GM19240 (cell line): ENCODE data around the gene HPN.
A peak's percentile ranks its signal among the peaks of the same experiment; 100 is the strongest.
"Not testable (repeated sequence)": the region's sequence is repeated elsewhere in the genome, so short reads cannot be mapped to it uniquely, and the experiment has no call there.

Experiments
- DNase-seq: peaks from one replicate; pipeline ENCODE4 v3.0.0; 2011; ENCODE audit warnings: low spot score; ENCODE audit not compliant: insufficient read length

Gene HPN

DNA sequence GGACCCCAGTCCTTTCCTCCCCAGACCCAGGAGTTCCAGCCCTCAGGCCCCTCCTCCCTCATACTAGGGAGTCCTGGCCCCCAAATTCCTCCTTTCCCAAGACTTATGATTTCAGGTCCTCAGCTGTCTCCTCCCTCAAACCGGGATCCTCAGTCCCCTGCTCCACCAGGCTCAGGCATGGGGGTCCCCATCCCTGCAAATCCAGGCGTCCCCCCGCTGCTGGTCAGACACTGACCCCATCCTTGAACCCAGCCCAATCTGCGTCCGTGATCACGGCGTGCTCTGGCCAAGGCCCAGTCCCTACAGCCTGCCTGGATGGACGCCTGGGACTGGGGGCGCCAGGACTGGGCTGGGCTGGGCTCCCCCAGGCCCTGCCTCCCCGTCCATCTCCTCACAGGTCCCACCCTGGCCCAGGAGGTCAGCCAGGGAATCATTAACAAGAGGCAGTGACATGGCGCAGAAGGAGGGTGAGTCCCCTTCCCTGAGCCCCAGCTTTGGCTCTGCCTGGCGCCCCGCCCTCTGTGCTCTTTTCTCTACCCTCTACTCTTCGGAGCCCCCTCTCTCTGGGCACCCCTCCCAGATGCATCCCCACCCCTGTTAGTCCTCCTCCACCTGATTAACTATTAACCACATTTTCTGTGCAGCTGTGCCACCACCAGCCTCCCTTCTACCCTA, 672 bp downstream of the HPN start:
- DNase-seq, result no peak

DNA sequence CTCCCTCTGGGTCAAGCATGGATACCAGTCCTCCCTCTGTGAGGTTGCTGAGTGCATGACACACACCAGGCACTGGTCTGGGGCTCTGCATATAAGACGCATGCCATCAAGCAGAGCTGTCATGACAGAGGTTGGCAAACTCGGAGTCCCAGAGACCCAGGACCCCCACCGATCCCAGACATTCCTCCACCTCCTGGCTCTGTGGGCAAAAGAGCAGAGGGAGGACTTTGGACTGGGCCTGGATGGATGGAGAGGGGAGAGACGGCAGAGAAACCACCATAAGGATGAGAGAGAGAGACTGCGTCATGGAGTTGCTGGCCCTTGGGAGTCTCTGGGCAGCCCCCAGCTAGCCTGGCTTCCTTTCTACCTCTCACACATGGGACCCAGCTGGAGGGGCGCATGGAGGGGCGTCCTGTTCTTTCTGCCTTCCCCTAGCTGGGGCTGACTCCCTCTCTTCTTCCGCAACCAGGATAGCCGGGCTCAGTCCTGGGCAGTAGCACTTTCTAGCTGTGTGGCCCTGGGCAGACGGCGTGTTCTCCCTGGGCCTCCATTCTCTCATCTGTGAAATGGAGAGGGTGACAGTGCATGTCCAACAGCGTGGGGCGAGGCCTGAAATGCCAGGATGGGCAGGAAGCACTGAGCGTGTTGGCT, 1.6 kb downstream of the HPN start:
- no peak for DNase-seq

DNA sequence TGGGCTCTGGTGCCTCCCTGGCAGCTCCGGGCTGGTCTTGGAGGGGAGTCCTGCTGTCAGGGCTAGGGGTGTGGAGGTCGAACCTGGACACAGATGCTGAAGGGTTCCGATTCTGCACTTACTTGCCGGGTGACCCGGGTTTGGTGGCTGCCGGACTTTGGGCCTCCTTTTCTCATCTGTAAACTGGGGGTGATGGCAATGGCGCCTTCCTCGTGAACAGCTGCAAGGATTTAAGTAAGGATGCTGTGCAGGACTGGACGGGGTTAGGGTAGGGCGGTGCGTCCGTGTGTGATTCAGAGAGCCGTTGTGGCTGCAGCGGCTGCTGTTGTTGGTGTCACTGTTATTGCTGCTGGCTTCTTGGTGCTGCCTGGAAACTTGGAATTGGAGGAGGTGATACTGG, 2.4 kb downstream of the HPN start:
- DNase-seq, result no peak

DNA sequence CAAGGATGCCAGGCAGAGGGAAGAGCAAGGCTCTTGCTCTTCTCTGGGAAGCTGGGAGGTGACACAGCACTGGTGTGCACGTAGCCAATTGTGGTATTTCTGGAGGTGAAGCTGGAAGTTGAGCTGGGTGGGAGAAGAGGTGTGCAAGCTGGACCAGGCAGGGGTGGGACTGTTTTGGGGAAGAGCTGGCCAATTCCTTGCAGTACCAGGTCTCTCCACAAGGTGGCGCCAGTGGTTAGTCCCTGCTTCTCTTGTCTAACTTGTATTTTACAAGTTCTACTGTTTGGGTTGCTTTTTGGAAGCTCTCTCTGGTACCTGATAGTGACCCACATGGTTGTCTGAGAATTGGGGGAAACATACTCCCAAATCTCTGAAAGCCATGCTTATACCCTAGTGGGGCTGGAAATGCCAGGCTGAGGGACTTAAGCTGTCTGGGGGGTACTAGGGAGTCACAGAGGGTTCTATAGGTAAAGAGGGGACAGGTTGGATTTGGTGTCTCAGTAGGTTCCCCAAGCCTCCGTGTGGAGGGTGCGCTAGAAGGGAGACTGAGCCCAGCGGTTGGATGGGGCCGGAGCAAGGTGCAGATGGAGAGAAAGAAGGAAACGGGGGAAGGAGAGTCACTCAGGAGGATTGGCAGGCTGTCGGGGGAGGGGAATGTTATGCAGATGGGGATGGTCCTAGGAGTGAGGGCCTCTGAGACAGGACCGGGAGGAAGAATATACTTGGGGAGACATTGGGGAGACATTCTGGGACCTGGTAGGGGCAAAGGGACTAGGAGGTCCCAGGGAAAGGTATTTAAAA, 3.0 kb downstream of the HPN start:
- peak; percentile 68 for DNase-seq

DNA sequence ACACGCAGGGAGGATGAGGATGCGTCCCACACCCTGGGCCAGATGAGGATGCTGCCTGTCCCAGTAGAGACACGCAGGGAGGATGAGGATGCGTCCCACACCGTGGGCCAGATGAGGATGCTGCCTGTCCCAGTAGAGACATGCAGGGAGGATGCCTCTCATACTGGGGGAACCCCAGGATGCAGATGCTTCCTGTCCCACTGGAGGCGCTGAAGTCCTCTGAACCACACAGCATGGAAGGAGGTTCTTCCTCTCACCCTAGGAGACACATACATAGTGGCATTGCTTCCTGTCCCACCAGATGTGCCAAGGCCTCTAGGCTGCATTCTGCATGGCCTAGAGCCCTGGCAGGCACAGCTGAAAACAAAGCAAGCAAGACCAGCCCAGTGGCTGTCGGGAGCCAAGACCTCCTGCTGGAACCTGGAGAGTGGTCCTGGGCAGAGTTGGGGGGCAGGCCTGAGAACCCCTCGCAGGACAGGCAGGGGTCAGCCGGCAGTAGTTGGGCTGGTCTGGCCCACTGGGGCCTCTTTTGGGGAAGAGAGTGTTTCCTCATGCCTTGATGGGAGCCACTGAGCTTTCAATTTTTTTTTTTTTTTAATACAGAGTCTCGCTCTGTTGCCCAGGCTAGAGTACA, 4.3 kb downstream of the HPN start:
- peak; percentile 79 for DNase-seq

DNA sequence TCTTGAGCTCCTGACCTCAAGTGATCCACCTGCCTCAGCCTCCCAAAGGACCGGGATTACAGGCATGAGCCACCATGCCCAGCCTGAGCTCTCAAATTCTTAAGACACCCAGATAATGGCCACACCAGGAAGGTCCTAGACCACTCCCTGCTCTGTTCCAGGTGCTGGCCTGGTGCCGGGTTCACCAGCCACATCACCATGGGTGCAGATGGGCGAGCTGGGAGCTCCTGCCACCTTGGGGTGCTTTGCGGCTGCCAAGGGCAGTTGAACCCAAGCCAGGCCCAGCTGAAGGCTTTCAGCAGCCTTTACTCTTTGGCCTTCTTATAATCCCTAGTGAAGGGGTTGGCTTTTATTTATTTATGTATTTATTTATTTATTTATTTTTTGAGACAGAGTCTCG, 4.9 kb downstream of the HPN start:
- DNase-seq, result no peak

DNA sequence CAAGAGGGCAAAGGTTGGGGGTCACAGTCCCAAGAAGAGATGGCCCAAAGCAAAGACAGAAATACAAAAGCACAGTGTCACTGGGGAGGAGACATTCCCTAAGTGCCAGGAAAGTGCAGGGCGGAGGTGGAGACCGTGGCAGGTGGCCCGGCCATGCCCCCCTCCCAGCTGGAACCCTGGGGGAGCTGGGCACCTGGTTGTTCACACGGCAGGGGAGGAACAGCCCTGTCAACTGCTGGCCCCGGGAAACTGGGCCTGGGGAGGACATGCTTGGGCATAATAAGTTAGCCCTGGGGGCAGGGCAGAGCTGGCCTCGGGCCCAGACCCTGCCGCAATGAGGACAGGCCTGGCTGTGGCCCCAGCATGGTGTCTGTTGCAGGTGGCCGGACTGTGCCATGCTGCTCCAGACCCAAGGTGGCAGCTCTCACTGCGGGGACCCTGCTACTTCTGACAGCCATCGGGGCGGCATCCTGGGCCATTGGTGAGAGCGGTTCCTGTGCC, 7.4 kb downstream of the HPN start:
- no peak for DNase-seq

DNA sequence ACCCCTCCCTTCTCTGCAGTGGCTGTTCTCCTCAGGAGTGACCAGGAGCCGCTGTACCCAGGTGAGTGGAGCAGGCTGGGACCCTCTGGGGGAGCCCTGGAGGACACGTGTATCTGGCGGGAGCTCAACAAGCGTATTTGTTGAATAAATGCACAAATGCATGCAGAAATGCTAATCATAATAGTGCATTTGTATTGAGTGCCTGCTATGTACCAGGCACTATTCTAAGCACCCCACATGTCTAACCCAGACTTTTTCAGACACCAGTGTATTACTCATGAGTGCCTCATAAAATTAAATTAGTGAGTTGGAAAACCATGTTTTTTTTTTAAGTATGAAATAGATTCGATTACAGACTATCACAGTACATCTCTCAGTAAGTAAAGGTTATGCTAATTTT, 7.9 kb downstream of the HPN start:
- no peak for DNase-seq

DNA sequence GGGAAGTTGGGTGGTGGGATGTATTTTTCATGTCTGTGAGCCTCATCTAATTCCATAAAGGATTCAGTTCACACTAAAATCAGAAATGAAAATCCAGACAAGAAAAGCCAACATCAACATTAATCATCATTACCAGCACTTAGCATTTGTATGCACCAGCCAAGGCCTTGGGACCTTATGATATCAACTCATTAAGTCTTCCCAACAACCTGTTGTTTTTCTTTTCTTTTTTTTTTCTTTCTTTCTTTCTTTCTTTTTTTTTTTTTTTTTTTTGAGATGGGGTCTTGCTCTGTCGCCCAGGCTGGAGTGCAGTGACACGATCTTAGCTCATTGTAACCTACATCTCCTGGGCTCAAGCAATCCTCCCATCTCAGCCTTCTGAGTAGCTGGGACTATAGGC, 9.1 kb downstream of the HPN start:
- DNase-seq, result not testable (repeated sequence)

DNA sequence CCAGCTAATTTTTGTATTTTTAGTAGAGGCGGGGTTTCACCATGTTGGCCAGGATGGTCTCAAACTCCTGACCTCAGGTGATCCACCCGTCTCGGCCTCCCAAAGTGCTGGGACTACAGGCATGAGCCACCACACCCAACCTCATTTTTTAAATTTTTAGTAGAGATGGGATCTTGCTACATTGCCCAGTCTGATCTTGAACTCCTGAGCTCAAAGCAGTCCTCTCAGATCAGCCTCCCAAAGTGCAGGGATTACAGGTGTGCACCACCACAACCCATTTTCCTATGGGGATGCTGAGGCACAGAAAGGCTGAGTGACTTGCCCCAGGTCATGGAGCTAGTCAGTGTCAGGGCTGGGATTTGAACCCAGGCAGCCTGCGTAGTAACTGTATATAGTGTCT, 9.7 kb downstream of the HPN start:
- not testable (repeated sequence) for DNase-seq

DNA sequence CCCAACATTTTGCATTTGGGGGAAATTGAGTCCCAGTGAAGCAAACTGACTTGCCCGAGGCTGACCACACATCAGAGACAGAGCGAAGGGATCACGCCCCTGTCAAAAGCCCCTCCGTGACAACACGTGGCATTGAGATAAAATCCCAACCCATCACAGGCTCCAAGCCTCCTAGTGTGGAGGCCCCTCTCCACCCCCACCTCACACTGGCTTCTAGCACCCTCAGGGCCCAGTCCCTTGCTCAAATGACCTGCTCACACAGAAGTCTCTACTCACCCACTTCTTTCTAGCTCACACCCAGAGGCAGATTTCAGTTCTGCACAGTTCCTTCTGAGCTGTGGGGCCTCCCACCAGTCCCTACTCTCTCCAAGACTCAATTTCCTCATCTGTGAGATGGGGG, 10.3 kb downstream of the HPN start:
- DNase-seq, result no peak

DNA sequence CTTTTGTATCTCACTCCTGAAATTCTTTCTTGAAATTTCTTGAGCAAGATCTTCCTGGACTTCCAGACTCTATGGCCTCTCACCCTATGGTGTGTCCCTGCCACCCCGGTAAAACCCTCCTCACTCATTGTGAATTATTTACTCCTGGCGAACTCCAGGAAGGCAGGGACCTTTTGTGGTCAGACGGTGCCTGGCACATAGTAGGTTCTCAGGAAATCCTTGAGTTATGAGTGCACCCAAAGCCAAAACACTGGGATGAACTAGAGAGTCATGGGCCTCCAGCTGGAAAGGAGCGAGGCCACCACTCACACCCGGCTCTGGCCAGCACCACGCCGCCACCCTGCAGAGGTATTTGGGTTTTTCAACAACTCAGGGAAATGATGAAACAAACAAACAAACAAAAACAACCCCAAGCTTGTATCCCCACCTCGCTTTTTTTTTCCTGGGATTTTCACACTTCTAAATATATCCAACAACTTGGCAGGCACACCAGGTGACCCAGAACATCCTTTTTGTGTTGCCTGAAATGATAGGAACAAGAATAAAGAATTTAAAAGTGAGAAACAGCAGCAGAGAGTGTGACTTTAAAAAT, 11.2 kb downstream of the HPN start:
- no peak for DNase-seq

DNA sequence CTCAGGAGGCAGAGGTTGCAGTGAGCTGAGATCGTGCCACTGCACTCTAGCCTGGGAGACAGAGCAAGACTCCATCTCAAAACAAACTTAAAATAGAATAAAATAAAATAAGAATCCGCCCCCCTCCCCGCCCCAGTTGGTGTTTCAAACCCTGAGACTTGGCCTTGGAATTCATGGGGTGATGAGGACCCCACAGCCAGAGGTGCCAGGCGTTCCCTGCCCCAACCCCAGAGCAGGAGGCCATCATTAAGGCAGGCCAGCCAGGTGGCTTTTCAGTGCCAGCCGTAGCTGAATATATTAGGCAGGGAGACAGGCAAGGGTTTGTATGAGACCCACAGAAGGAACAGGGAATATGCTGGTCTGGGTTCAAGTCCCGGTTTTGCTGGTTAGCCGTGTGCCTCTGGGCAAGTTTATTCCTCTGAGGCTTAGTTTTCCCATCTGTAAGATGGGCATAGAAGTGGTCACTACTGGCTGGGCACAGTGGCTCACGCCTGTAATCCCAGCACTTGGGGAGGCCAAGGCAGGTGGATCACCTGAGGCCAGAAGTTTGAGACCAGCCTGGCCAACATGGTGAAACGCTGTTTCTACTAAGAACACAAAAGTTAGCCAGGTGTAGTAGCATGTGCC, 12.3 kb downstream of the HPN start:
- DNase-seq, result no peak

DNA sequence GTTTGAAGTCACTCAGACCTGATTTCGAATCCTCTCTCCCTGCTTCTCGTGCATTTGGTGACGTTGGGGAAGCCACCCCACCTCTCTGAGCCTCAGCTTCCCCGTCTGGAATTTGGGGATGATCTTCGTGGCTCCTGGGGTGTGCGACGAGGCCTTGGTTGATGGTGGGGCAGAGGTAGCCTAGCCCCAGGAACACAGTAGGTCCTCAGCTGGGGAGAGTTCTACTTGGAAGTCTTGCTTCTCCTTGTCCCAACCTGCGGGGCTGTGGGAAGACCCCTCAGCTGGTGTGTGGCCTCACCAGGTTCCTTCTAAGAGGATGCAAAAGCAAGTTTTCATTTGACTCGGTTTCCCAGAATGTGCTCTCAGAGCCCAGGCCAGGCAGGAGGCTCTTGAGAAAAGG, 13.1 kb downstream of the HPN start:
- no peak for DNase-seq

DNA sequence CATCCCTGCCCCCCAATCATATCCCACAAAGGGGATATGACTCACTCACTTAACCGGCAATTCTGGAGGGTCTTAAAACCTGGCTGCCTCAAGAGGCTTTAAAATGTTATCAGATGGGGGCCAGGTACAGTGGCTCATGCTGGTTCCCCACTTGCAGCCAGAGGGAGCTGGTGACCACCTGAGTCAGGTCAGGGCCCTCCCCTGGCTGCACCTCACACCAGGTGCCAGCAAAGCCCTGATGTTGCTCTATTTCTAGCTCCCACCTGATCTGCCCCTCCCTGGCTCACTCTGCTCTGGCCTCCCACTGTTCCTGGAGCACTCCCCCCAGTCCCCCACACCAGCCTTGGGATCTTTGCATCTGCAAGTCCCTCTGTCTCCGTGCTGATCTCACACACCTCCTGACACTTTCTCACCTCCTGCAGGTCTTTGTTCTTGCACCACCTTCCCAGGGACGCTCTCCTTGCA, 14.2 kb downstream of the HPN start:
- no peak for DNase-seq

DNA sequence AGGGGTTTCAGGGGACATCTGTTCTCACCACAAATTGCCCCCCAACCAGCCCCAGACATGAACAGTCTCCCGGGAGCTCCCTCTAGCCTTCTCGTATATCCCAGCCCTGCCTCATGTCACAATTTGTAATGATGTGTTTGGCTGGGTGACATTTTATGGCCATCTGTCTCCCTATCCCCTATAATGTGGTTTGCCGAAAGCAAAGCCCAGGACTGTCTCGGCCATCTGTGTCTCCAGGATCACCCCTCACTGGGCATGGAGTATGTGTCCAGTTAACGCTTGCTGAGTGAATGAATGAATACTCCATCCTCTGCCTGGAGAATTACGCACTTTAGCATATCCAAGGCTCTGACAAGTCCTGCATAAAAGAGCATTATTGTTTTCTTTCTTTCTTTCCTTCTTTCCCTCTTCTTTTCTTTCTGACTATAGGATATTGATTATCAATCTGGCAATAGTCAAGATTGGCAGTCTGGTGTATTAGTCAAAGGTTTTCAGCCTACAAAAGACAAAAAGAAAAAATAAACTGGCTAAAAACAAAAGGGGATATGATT, 15.1 kb downstream of the HPN start:
- no peak for DNase-seq

DNA sequence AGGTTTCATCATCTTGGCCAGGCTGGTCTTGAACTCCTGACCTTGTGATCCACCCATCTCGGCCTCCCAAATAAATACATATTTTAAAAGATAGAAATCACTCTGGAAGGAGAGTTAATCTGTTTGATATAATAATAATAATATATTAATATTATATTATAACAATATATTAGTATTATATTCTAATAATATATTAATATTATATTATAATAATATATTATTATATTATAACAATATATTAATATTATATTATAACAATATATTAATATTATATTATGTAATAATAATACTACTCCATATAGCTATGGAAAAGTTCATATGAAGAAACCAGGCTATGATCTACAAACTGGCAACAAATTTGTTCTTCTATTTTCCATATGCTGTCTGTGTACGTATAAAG, 16.8 kb downstream of the HPN start:
- no peak for DNase-seq

DNA sequence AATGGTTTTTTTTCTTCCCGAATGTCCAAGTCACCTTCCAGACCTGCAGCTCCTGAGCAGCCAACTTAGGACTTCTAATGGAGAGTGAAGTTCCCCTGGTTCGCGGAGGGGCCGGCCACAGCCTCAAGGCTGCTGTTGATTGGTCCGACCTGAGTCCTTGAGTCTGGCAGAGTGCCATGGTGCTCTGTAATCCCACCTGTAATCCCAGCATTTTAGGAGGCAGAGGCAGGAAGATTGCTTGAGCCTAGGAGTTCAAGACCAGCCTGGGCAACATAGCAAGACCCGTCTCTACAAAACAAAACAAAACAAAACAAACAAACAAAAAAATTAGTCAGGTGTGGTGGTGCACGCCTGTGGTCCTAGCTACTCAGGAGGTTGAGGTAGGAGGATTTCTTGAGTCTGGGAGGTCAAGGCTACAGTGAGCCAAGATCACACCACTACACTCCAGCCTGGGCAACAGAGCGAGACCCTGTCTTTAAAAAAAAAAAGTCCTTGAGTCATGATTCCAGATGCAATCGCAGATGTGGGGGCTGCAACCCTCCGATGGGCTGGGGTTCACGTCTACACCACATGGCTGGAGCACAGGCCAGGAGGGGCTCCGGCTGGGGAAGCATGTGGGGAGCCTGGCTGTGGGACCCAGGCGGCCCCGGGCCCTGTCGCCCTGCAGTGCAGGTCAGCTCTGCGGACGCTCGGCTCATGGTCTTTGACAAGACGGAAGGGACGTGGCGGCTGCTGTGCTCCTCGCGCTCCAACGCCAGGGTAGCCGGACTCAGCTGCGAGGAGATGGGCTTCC, 17.7 kb downstream of the HPN start:
- no peak for DNase-seq

DNA sequence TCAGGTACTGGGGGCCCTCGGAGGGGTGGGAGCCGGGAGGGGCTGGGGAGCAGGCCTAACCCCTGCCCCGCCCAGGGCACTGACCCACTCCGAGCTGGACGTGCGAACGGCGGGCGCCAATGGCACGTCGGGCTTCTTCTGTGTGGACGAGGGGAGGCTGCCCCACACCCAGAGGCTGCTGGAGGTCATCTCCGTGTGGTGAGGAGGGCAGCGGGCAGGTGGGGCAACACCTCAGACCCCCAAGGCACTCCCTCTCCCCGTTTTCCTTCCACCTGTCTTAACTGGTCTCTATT, 18.2 kb downstream of the HPN start:
- no peak for DNase-seq
